HG02571 (cell line): ENCODE results near the gene EN2.

Experiments
- ATAC-seq: cut with Tn5 transposase; IDR thresholded peaks from one replicate; pipeline ENCODE4 v1.9.1; 2021; ENCODE audit warnings: mild to moderate bottlenecking, moderate library complexity; ENCODE audit not compliant: unreplicated experiment

The EN2 gene

DNA sequence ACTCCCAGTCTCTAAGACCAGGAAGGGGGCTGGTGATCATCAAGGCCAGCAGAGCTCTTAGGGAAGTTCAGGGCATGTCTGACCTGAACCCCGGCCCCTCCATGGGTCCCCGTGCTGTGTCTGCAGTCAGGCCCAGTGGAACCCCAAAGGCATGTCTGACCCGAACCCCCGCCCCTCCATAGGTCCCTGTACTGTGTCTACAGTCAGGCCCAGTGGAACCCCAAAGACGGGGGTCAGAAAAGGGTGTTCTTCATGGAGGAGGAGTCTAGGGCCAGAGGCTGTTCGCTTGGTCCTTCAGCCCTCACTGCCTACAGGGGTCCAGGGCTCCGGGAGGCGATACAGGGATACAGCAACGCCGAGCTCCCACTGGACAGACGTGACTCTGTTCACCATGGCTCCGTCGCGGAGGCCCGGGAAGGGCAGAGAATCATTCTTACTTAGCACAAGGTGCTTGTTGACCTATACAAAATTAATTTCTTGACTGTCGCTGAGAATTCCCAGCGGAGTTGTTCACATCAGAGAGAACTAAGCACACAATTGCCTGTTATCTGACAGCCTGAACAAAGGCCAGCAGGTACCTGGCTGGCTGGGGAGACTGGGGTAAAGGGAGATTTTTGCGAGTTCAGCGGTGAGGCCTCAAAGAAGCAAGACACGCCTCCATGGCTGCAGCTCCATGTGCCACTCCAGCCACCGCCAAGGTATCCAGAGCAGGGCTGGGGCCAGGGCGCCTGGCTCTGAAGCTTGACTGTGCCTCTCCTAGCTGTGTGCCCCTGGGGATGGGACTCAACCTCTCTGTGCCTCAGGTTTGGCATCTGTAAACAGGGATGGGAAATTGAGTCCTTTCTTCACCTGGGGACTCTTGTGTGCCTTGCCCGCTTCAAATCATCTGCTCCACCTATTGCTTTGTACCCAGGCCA is 26.8 kb downstream of the EN2 start:
- ATAC-seq = no peak

DNA sequence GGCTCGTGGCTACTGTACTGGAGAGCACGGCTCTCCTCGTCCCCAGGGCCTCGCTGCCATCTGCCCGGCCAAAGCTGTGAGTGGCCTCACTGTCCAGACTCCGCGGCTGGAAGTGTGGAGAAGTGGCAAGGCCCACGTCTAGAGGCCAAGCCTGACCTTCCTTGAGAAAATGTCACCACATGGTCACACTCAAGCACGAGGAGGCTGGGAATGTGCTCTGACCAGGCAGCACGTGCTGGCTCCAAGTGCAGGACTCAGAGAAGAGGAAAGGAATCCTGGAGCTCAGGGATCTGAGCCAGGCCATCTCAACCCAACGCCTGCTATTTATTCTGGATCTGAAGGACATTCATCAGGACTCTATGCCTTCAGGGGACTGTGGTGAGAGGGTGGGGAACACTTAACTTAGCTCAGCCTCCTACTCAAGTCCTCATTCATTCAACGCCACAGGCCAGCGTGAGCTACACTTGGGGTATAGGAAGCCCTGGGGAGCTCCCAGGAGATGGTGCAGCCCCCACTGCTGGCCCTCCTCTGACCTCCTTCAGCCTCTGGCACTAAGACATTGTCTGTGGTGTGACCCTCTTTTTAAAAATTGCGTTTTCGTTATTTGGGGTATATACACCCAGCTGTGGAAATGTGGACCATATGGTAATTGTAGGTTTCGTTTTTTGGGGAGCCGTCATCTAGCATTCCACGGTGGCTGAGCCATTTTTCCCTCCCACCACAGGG is 29.0 kb downstream of the EN2 start:
- no peak for ATAC-seq

- no peak for ATAC-seq
These were observed 29.9 kb downstream of the EN2 start for GRCh38 chr7:155487509-155488482.

- no peak for ATAC-seq
These were observed 30.7 kb downstream of the EN2 start for GRCh38 chr7:155488483-155489127.

GRCh38 chr7:155489158-155489840 is 31.4 kb downstream of the EN2 start:
- ATAC-seq = no peak

DNA sequence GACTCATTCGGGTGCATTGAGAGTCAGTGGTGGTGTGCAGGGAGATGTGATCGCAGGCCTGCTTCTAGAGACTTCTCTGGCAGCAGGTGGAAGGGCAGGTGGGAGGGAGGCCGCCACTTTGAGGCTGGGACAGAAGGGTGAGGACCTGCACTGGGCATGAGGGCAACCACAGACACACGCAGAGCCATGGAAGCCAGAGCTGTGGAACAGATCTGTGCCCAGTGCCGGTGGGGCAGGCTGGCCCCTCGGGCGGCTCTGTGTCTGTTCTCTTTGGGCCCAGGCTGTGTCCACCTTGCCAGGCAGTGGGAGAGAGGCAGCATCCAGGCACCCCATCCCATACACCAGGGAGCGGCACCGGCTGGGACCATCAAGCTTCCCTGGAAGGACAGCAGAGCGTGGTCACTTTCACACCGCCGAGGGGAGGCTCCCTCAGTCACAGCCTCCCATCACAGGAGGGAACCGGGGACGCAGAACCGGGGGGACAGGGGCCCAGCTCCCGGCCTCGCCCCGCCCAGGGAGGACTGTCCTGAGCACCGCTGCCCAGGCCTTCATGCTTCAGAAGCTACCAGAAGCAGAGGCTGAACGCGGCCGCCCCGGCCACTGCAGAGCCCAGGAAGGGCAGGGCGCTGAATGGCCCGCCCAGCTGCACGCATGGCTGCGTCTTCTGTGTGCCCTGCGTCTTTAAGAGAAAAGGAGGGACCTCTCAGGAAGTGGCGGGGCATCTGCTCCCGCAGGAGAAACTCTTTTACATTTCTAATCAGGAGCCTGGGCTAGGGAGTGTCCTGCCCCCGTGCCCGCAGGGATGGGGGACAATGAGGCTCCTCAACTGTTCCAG is 32.1 kb downstream of the EN2 start:
- ATAC-seq = peak; percentile 44

- ATAC-seq = peak; percentile 90
These were observed 33.0 kb downstream of the EN2 start for GRCh38 chr7:155490697-155491628.

- no peak for ATAC-seq
These were observed 33.9 kb downstream of the EN2 start for GRCh38 chr7:155491812-155492211.

- ATAC-seq = no peak
These were observed 36.0 kb downstream of the EN2 start for GRCh38 chr7:155493744-155494538.

GRCh38 chr7:155494551-155494950 is 36.6 kb downstream of the EN2 start:
- no peak for ATAC-seq

GRCh38 chr7:155495440-155496248 is 37.7 kb downstream of the EN2 start:
- no peak for ATAC-seq

- ATAC-seq = no peak
These were observed 38.5 kb downstream of the EN2 start for GRCh38 chr7:155496267-155497005.

DNA sequence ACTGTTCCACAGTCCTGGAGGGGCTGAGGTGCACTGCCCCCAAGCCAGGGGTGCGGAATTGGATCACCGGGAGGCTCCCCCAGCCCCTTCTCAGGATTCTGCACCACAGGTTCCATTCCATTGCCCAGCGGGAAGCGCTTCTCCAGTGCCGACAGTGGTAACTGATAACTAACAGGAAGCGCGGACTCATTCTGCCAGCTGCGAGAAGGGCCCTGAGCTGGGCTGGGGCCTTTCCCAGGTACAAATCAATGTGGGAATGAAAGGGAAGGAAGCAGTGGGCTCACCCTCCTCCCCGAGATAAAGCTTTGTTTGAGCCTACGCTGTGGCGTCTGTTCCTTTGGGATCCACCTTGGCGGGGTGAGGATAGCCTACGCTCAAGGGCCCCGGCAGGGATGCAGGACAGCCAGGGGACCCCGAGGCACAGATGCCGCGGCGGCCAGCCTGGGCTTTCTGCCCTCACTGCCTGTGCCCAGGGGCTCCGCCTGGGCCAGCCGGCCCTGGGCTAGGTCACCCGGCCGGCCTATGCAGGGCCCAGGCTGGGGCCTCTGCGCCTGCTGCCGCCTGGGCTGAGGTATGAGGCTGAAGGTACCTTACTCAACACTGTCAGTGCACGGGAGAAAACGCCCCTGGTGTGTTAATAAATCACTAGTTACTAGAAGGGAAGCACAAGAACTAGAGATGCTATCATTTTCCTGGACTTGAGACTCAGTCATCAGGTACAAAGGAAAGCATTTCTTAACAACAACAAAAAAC is 39.4 kb downstream of the EN2 start:
- no peak for ATAC-seq

- no peak for ATAC-seq
These were observed 47.5 kb downstream of the EN2 start for GRCh38 chr7:155505422-155505793.

DNA sequence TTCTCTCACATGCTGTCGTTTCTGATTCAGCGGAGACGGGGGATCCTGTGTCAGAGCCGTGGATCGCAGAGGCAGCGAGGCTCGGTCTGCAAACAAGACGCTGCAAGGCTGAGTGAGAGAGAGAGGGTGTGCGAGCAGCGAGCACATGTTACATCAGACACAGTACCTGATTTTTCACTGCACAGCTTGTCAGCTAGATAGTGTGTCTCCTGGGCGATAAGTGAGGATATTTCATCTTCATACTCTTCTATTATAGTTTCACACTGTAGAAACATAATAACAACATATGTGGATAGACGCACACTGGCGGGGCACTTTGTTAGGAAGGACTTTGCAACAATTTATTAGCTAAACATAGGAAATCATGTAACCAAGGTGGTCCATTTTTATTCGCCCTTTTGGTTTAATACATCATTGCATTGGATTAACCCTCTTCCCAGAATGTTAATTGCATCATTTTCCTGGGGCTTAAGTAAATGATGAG is 49.0 kb downstream of the EN2 start:
- ATAC-seq = no peak
